ENCODE data around the gene EEPD1. TPM values are rescaled to one million over a fixed set of nuclear protein-coding genes. Genes with fewer than 3 reads are reported as not detected.

Gene EEPD1
- total and polyA plus RNA-seq, 10 donors: 7.7 to 23.4 (median 14.6) TPM

DNA sequence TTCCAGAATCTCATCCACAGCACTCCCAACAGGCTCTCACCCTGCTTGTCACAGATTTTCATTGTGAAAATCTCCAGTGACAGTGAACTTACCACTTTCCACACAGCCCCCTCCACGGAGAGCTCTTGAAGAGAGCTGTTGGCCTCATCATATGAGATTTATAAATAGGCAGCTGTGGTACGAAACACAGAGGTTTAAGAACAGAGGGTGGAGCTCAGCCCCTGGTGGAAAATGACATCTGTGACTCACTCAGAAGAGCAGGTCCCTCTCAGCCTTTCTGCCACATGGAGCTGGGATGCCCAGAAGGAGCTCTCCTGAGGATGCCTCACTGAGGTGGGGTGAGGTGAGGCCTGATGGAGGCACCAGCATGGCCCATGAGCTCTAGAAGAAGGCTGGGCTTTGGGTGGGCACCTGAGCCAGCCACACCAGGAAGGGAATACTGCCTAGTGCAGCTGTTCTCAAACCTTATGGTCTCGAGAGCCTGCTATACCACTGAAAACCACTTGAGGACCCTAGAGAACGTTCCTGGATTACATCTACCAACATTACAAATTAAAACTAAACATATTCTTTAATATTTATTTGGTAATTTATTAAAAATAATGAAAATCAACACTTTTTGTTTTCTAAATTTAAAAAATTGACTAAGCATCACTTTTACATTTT, 25.8 kb upstream of the EEPD1 start:
- Histone ChIP-seq H3K27ac (no peak overlapping the region), H3K4me3 (no peak overlapping the region), H3K9me3 (peaks cover 0 to 6% (median 0%) of the 10 kb centered on the region in 8 donors), H3K27me3 (replicated peaks in 1 of 7) (no peaks in the 10 kb centered on the region), H3K4me1 (no peaks in the 10 kb centered on the region), H3K36me3 (no peaks in the 10 kb centered on the region)
- TF ChIP-seq, protein P1, sequence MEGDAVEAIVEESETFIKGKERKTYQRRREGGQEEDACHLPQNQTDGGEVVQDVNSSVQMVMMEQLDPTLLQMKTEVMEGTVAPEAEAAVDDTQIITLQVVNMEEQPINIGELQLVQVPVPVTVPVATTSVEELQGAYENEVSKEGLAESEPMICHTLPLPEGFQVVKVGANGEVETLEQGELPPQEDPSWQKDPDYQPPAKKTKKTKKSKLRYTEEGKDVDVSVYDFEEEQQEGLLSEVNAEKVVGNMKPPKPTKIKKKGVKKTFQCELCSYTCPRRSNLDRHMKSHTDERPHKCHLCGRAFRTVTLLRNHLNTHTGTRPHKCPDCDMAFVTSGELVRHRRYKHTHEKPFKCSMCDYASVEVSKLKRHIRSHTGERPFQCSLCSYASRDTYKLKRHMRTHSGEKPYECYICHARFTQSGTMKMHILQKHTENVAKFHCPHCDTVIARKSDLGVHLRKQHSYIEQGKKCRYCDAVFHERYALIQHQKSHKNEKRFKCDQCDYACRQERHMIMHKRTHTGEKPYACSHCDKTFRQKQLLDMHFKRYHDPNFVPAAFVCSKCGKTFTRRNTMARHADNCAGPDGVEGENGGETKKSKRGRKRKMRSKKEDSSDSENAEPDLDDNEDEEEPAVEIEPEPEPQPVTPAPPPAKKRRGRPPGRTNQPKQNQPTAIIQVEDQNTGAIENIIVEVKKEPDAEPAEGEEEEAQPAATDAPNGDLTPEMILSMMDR (IDR thresholded peaks at IDR 0.05 in 8 of 11, conservative IDR thresholded peaks at IDR 0.05 in 3 of 11): peak in 2 of 11 experiments; percentile 15 to 22
- TF ChIP-seq POLR2AphosphoS5 (IDR thresholded peaks at IDR 0.05) (no peak), POLR2A (IDR thresholded peaks at IDR 0.05) (no peak)
- 69 to 86% (median 78%) methylated on average over 4 of the region's 4 CpGs for WGBS, 5 donors
- intact Hi-C loops (cut with DNase I; ENCODE audit: low total_unique reads): no loop called here
- no peak for DNase-seq

DNA sequence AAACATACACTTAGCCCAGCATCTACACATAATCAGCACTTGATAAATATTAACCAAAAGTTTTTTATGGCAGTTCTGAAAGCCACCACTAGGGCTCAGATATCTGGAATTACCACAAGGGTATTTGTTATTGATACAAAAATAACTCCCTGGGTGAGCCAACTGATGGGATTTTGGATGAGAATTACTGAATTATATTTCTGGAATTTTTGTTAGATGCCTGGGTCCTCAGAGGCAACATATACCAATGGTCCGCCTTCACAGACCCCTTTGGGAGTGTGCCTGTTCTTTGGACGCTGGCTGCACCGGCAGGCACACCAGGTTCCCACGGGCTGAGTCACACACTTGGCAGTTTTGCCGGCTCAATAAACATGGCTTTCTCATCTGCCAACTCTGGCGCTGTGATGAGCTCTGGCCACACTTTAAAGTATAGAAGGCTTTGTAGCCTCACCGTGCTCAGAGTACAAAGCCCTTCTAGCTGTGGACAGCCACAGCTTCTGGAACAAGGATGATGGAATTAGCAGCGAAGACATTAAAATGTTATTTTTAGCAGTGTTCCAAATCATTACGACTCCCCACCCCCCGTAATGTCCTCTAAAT, 24.5 kb upstream of the EEPD1 start:
- intact Hi-C loops (cut with DNase I; ENCODE audit: low total_unique reads): no loop called here
- 76 to 89% (median 77%) methylated on average over 10 of the region's 10 CpGs for WGBS, 5 donors
- no peaks in the 10 kb centered on the region for H3K4me1 ChIP-seq
- no peak for DNase-seq
- no peak for TF ChIP-seq POLR2AphosphoS5 (IDR thresholded peaks at IDR 0.05)
- TF ChIP-seq, protein P1 (IDR thresholded peaks at IDR 0.05 in 8 of 11, conservative IDR thresholded peaks at IDR 0.05 in 3 of 11): peak in 8 of 11 experiments; percentile 15 to 56 (median 40)
- peaks cover 0 to 6% (median 0%) of the 10 kb centered on the region in 8 donors for H3K9me3 ChIP-seq
- H3K4me3 ChIP-seq: no peak overlapping the region
- no peaks in the 10 kb centered on the region for H3K36me3 ChIP-seq
- H3K27ac ChIP-seq: no peak overlapping the region
- no peaks in the 10 kb centered on the region for H3K27me3 ChIP-seq (replicated peaks in 1 of 7)

DNA sequence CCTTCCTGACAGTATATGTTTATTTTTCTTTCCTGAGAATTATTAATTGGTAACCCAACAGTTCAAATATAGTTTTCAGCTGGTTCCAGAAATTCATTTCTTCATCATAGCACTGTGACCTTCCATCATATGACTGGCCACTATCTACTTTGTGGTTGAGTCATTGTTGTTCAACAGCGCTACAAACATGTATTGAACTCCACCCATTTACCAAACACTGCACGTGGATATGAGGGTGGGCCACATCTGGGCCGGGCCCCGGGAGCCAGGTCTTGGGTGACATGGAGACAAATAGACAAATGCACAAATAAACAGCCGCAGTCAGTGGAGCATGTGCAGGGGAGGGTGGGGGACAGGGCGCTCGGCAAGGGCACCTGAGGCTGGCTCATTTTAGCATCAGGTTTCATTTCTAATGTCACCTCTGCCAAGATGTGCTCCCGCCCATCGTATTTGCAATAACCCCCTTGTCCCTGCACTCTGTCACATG, 24.0 kb upstream of the EEPD1 start:
- no peaks in the 10 kb centered on the region for H3K4me1 ChIP-seq
- no peak overlapping the region for H3K27ac ChIP-seq
- H3K4me3 ChIP-seq: no peak overlapping the region
- no peak for TF ChIP-seq POLR2AphosphoS5 (IDR thresholded peaks at IDR 0.05)
- TF ChIP-seq, protein P1 (IDR thresholded peaks at IDR 0.05 in 8 of 11, conservative IDR thresholded peaks at IDR 0.05 in 3 of 11): no peak
- WGBS, 5 donors: 79 to 85% (median 82%) methylated on average over 9 of the region's 9 CpGs
- H3K9me3 ChIP-seq: peaks cover 0 to 6% (median 0%) of the 10 kb centered on the region in 8 donors
- H3K27me3 ChIP-seq (replicated peaks in 1 of 7): no peaks in the 10 kb centered on the region
- intact Hi-C loops (cut with DNase I; ENCODE audit: low total_unique reads): no loop called here
- no peaks in the 10 kb centered on the region for H3K36me3 ChIP-seq
- DNase-seq: no peak

DNA sequence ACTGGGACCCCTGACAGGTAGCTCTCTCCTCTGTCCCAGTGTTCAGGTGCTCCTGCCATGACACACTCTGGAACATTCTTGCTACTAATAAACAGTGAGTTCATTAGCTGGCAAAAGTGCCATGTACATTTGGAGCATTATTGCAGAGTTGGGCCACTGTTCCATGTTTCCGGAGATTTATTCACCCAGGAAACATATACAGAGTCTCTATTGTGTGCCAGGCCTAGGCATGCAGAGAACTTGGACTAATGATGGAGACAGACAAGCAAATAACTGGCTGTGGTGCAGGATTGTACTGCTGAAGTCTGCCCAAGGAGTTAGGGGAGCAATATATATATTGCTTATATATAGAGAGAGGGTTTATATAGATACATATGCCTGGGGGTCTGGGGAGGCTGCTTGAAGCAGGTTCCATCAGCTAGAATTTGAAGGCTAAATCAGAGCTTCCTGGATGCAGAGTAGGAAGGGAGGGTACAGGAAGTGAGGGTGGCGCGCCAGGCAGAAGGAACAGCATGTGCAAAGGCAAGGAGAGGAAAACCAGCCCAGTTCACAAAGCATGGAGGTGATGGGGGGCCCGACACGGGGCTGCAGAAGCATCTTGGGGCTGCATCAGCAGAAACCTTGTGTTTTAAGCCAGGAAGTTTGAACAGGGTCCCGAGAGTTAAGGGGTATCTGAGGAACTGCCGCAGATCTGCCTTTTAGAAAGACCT, 22.7 kb upstream of the EEPD1 start:
- TF ChIP-seq, protein P1 (IDR thresholded peaks at IDR 0.05 in 8 of 11, conservative IDR thresholded peaks at IDR 0.05 in 3 of 11): no peak
- TF ChIP-seq POLR2A (IDR thresholded peaks at IDR 0.05) (no peak), POLR2AphosphoS5 (IDR thresholded peaks at IDR 0.05) (no peak)
- intact Hi-C loops (cut with DNase I; ENCODE audit: low total_unique reads): no loop called here
- no peak for DNase-seq
- no peaks in the 10 kb centered on the region for H3K4me1 ChIP-seq
- H3K36me3 ChIP-seq: no peaks in the 10 kb centered on the region
- no peak overlapping the region for H3K4me3 ChIP-seq
- H3K27ac ChIP-seq: no peak overlapping the region
- WGBS, 5 donors: 77 to 90% (median 80%) methylated on average over 7 of the region's 7 CpGs
- peaks cover 0 to 2% (median 0%) of the 10 kb centered on the region in 8 donors for H3K9me3 ChIP-seq
- H3K27me3 ChIP-seq (replicated peaks in 1 of 7): no peaks in the 10 kb centered on the region

All from spleen (tissue), 11 donors.